Measurements from ENCODE around the gene ADCYAP1R1. TPM values are rescaled to one million over a fixed set of nuclear protein-coding genes. Genes with fewer than 3 reads are reported as not detected.

The ADCYAP1R1 gene
- total RNA-seq, 1 donor from 2014 or later: 7.8 TPM

- intact Hi-C loops (cut with DNase I): no loop called here
- Histone ChIP-seq H3K27me3 (no peaks in the 10 kb centered on the region), H3K36me3 (no peaks in the 10 kb centered on the region), H3K27ac (no peak overlapping the region), H3K4me3 (no peak overlapping the region), H3K4me1 (no peaks in the 10 kb centered on the region), H3K9me3 (no peaks in the 10 kb centered on the region)
- DNase-seq (ENCODE audit: low spot score in 2 of 2): no peak
- TF ChIP-seq CTCF (IDR thresholded peaks at IDR 0.05): no peak
Measured at GRCh38 chr7:31092606-31093005, 40.5 kb downstream of the ADCYAP1R1 start.

GRCh38 chr7:31093282-31093681 is 41.2 kb downstream of the ADCYAP1R1 start:
- Histone ChIP-seq H3K27me3 (no peaks in the 10 kb centered on the region), H3K4me3 (no peak overlapping the region), H3K4me1 (no peaks in the 10 kb centered on the region), H3K9me3 (no peaks in the 10 kb centered on the region), H3K36me3 (no peaks in the 10 kb centered on the region), H3K27ac (no peak overlapping the region)
- TF ChIP-seq CTCF (IDR thresholded peaks at IDR 0.05): no peak
- DNase-seq (ENCODE audit: low spot score in 2 of 2): no peak
- intact Hi-C loops (cut with DNase I): no loop called here

- TF ChIP-seq CTCF (IDR thresholded peaks at IDR 0.05): no peak
- no peak overlapping the region for H3K4me3 ChIP-seq
- no peaks in the 10 kb centered on the region for H3K27me3 ChIP-seq
- H3K36me3 ChIP-seq: no peaks in the 10 kb centered on the region
- no peak for DNase-seq (ENCODE audit: low spot score in 2 of 2)
- no peak overlapping the region for H3K27ac ChIP-seq
- H3K9me3 ChIP-seq: no peaks in the 10 kb centered on the region
- intact Hi-C loops (cut with DNase I): no loop called here
- H3K4me1 ChIP-seq: no peaks in the 10 kb centered on the region
Measured at GRCh38 chr7:31094271-31094670, 42.2 kb downstream of the ADCYAP1R1 start.

- DNase-seq (ENCODE audit: low spot score in 2 of 2): peak in 1 of 2 donors; percentile 48
Measured at GRCh38 chr7:31095286-31096197, 43.4 kb downstream of the ADCYAP1R1 start.

GRCh38 chr7:31096198-31096876 is 44.2 kb downstream of the ADCYAP1R1 start:
- Histone ChIP-seq H3K4me1 (no peaks in the 10 kb centered on the region), H3K36me3 (no peaks in the 10 kb centered on the region), H3K27me3 (no peaks in the 10 kb centered on the region), H3K4me3 (no peak overlapping the region), H3K9me3 (no peaks in the 10 kb centered on the region), H3K27ac (no peak overlapping the region)
- intact Hi-C loops (cut with DNase I): no loop called here
- DNase-seq (ENCODE audit: low spot score in 2 of 2): peak in 1 of 2 donors; percentile 42
- no peak for TF ChIP-seq CTCF (IDR thresholded peaks at IDR 0.05)

More at GRCh38 chr7:31095286-31096197, 43.4 kb downstream of the ADCYAP1R1 start:
- H3K9me3 ChIP-seq: no peaks in the 10 kb centered on the region
- H3K4me3 ChIP-seq: no peak overlapping the region
- no peaks in the 10 kb centered on the region for H3K27me3 ChIP-seq
- H3K36me3 ChIP-seq: no peaks in the 10 kb centered on the region
- intact Hi-C loops (cut with DNase I): no loop called here
- no peaks in the 10 kb centered on the region for H3K4me1 ChIP-seq
- TF ChIP-seq CTCF (IDR thresholded peaks at IDR 0.05): no peak
- no peak overlapping the region for H3K27ac ChIP-seq

Measured in ascending aorta (tissue), 2 donors.